OCI-LY7 (cell line): Measurements from ENCODE around the gene GTF3C2.

Experiments used
- EZH2phosphoT487 ChIP-seq: fragments of 200-600 bp; sonication (generic); IDR thresholded peaks from 2 replicates; pipeline ENCODE4 v1.6.1; 2018; ENCODE audit warnings: low read depth, borderline replicate concordance, mild to moderate bottlenecking, mixed run types, antibody characterized with exemption, low read length, moderate library complexity, mixed read lengths
- TF ChIP-seq, protein P1 (sequence below): fragments of 200-600 bp; sonication (generic); conservative IDR thresholded peaks from 2 replicates; pipeline ENCODE4 v1.5.1; 2014; ENCODE audit warnings: mild to moderate bottlenecking, antibody characterized with exemption, low read length, moderate library complexity, mixed read lengths

DNA sequence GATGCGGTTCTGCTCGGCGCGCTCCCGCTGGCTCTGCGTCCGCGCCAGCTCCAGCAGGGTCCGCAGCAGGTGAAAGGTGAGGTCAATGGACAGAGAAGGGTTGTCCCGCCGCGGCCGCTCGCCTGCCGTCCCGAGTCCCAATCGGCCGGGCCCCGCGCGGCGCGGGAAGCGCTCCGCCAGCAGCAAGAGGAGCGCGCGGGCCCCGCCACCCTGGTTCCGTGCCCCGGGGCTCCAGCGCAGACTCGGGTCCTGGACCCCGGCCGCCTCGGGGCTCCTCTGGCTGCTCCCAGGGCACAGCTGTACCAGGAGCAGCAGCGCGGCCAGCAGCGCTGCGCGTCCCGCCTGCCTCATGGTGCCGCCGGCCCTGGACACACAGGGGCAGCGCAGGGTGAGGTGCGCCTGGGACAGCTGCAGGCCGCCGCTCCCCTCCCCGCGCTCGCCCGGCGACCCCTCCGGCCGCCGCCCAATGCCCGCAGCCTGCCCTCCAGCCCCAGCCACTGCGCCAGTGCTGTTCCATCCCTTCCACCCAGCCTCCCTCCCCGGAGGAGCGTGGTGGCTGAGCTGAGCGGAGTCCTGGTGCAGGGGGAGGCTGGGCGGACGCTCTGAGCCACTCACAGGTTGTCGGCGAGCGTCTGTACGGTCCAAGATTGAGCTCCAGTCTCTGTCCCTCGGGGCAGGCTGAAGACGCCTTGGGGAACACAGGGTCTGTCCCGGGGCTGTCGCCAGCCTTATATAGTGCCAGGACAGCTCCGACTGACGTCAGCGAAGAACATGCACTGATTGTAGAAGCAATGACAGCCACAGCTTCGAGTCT, 48.8 kb downstream of the GTF3C2 start:
- TF ChIP-seq, protein P1, sequence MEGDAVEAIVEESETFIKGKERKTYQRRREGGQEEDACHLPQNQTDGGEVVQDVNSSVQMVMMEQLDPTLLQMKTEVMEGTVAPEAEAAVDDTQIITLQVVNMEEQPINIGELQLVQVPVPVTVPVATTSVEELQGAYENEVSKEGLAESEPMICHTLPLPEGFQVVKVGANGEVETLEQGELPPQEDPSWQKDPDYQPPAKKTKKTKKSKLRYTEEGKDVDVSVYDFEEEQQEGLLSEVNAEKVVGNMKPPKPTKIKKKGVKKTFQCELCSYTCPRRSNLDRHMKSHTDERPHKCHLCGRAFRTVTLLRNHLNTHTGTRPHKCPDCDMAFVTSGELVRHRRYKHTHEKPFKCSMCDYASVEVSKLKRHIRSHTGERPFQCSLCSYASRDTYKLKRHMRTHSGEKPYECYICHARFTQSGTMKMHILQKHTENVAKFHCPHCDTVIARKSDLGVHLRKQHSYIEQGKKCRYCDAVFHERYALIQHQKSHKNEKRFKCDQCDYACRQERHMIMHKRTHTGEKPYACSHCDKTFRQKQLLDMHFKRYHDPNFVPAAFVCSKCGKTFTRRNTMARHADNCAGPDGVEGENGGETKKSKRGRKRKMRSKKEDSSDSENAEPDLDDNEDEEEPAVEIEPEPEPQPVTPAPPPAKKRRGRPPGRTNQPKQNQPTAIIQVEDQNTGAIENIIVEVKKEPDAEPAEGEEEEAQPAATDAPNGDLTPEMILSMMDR, result no peak
- TF ChIP-seq EZH2phosphoT487, result no peak
